PC-3 (cell line): ENCODE measurements around the gene CACNA1A.

Experiments
- CTCF ChIP-seq: fragments of 300-600 bp; sonication (generic); conservative IDR thresholded peaks from 2 replicates; pipeline ENCODE4 v1.5.1; 2017; ENCODE audit warnings: antibody characterized with exemption, low read depth, mild to moderate bottlenecking, low read length
- EZH2 ChIP-seq: fragments of 300-600 bp; sonication (generic); IDR thresholded peaks from one replicate; pipeline ENCODE4 v1.6.1; 2017; ENCODE audit warnings: antibody characterized with exemption, mild to moderate bottlenecking, low read length; ENCODE audit not compliant: unreplicated experiment

- TF ChIP-seq CTCF (no peak), EZH2 (no peak)
Measured at GRCh38 chr19:13362668-13363067, 143.6 kb downstream of the CACNA1A start.
